Stimulated activated CD8-positive, alpha-beta memory T cell treated with anti-CD3 and anti-CD28 coated beads, Interleukin-4, amount 100 ng/mL, for 24 hours (primary cell): Measurements from ENCODE around the gene SARNP.

Experiments
- DNase-seq: peaks from one replicate; pipeline ENCODE4 v3.0.0-alpha.2; 2020; ENCODE audit warnings: low read depth

Gene SARNP

DNA sequence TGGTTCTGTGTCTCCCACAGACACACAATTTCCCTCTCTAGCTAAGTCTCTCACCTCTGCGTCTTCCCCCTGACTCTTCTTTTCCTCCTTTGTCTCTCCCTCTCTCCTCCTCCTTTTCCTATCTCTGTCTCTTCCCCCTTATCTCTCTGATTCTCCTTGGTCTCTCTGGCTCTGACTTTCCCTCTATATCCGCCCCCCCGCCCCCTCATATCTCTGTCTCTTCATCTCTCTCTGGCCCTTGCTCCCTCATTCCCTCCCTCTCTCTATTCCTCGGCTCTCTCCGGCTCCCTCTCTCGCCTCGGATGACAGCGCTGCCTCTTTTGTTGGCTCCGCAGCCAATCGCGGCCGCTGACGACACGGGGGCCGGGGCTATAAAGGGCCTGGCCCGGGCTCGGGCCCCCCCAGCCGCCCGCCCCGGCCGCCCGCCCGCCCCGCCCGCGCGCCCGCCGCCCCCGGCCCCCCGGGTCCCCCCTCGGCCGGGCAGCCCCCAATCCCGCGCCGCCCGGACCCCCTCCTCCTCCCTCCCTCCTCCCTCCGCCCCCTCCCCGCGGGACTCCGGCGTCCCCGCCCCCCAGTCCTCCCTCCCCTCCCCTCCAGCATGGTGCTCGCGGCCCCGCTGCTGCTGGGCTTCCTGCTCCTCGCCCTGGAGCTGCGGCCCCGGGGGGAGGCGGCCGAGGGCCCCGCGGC is 74.7 kb downstream of the SARNP start, which contains the start of gene GDF11:
TSS of gene GDF11 (plus strand) at position 404 of the 687 bp plus-strand sequence. CDS start at position 599, 195 bp downstream.
- DNase-seq, result peak; percentile 62

DNA sequence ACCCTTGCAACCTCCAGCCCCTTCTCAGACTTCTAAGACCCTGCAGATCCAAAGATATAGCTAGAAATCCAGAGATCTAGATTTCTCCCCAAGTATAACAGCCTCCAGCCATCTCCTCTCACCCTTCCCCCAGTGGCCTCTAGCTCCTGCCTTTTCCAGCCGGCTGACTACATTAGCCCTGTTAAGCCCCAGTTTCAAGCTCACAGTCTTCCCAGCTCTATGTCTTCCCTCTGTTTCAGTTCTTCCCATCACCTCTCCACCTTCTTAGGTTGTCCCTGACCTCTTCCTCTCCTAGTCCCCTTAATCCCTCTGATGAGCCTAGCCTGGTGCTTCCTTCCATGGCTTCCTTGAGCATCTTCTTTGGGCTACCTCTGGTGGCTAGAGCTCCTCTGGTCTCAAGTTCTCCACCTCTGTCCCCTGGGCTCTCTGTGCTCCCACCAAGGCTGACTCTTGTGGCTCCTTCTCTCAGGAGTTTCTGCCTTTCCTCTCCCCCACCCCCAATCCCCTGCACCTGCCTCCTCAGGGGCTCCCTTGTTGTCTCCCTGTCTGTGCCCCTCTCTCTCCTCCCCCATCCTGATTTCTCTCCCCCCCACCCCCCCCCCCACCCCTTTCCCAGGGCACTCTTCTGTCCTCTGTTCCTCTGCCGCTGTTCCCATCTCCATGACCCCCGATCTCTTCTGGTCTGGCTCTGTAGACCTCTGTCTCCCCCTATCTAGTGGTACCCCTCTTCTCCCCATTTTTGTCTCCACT is 75.4 kb downstream of the SARNP start:
- no peak for DNase-seq

DNA sequence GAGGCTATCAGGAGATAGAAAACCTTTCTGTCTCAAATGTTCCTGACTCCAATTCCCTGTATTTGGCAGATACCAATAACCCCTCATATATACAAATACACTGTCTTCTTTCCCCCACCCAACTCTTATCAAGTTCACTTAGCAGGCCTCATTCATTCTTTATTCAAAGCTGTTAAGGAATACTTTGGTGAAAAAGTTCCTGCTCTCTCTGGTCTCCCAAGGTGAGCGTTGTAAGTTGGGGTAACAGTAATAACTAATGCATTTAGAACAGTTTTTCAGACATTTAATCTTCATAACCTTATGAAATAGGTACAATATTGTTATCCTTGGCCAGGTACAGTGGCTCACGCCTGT is 78.5 kb downstream of the SARNP start:
- no peak for DNase-seq

DNA sequence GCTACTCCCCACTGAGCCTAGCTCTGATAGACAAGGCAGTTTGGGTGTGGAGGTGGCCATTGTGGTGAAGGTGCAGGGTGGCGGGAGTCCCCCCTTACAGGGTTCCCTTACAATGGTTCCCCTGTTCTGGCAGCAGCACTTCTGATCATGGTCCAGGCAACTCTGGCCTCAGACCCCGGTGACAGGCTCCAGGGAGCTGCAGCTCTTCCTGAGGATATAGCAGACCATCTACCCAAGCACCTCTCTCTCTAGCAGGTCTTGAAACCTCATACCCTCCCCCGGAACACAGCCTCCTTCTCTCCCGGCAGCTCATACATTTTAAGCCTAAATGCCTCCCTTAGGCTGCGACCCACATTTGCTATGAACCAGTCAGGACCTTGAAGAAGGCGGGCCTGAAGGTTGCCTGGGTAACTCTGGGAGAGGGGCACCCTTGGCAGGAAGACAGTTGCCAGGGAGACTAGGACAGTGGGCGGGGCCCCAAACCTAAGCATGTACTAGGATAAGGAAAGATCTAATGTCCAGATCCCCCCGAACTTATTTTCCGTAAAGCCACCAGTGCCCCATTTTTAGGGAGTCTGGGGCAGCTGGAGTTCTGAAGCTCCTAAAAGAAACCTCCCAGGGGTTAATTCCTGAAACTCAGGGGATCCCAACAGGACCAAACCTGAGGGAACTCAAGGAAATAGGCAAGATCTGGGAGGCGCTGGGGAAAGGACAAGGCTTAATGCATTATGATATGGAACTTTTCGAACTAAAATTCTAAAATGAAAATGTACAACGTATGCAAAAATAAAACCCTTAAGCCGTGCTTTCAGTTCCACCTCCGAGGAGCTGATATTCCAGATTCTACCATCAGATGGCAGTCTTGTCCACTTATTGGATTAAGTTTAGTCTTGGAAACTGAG is 79.2 kb downstream of the SARNP start:
- DNase-seq, result peak; percentile 67

DNA sequence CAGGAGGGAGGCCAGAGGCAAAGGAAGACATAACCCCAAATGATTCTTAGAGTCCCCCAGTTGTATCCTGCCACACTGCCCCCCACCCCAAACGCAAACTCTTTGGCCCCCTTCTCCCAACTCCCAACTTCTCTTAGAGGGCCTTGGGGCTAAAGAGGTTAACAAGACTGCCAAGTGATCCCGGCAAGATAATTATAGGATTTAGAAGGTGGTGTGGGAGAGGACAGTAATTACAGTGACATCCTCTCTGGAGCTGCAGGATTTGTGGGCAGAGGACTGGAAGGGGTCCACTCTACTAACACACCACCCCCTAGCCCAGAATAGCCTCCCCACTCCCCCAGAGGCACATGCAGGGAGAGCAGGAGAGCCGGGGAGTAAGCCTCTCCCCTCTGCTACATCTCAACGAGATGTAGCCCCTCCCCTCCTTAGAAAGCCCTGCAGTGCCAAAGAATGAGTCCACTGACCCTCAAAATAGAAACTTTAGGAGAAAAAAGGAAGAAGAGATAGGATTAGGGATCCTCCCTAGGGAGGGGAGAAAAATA is 79.9 kb downstream of the SARNP start:
- DNase-seq, result no peak

DNA sequence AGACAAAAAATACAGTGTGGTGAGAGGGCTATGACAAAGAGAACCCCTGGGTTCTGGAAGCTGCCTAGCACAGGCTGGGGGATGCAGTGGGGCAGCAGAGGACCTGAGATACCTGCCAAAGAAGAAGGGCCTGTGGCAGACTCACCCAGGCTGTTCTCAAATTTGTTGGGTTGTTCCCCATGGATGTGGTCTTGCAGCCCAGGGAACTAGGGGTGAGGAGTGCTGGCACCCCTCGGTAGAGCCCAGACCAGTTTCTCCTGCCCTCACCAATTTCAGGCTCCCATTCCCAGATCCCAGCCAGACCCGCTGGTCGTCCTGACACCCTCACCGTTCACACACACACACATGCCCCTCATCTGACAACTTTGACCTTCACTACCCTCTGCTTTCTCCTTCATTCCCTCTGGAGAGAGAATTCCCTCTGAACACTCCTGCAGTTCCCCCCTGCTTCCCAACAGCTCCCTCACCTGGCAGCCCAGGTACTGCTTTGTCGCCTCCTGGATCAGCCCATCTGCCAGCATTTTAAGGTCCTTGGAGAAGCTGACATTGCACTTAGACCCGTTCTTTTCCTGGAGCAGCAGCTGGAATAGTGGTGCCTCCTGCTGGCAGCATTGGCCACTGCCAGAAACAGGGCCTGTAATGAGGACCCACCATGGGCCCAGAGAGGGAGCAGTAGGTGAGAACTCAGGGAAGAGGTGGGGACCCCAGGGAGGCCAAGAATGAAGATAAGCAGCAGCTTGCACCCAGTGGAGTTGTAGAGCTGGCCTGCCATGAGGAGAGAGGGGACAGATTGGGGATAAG is 80.5 kb downstream of the SARNP start:
- DNase-seq, result no peak

DNA sequence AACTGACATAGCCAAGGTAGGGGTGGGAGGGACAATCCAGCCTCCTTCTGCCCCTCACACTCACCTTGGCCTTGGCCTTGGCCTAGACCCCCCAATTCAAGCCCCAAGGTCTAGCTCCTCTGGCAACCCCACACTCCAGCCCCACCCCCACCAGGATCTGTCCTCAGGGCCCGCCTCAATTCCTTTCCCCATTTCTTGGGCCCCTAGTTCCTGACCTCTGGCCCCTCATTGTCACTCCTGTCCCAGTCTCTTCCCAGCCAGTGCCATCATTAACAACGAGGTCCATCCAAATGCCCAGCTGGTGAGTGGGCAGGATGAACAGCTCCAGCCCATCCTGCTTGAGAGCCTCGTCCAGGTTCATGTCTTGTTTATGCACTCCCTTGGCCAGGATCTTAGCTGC is 81.4 kb downstream of the SARNP start:
- no peak for DNase-seq

DNA sequence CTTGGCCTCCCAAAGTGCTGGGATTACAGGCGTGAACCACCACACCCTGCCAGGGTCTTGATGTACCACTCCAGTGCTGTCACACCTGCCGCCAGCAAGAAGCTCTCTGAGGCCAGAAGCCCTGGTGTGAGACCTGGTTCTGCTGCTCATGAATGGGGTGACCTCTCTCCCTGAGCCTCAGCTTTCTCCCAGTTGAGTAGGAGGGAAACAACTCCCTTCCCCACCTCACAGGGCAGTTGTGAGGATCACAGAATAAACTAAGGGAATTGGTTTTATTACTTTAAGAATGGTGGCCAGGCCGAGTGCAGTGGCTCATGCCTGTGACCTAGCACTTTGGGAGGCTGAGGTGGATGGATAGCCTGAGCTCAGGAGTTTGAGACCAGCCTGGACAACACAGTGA is 82.9 kb downstream of the SARNP start:
- no peak for DNase-seq

DNA sequence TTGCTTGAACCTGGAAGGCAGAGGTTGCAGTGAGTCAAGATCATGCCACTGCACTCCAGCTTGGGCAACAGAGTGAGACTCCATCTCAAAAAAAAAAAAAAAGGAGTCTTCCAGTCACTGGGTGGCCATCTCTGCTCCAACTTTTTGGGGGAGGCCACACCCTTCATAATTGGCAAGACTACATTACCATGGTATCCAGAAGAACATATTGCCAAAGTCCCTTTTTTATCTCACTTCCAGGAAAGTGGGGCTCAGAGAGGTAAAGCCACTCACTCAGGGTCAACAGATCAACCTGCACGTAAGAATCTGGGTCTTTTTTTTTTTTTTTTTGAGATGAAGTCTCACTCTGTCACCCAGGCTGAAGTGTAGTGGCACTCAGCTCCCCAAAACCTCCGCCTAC is 83.7 kb downstream of the SARNP start:
- no peak for DNase-seq

DNA sequence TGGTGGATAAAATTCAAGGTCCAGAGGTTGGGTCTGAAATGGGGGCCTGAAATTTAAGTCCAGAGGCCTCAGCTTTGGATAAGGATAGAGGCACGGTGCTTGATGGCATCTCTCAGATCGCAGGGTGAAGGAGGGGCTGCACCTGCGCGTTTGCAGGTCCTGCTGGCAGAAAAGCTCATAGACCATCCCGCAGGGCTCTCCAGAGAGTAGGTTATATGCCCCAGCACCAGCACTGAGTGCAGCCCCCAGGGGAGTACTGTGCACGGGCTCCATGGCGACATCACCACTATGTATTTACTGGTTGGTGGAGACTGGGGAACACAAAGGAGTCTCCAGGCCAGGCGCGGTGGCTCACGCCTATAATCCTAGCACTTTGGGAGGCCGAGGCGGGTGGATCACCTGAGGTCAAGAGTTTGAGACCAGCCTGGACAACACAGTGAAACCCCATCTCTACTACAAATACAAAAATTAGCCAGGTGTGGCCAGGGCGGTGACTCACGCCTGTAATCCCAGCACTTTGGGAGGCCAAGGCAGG is 84.4 kb downstream of the SARNP start:
- DNase-seq, result no peak

DNA sequence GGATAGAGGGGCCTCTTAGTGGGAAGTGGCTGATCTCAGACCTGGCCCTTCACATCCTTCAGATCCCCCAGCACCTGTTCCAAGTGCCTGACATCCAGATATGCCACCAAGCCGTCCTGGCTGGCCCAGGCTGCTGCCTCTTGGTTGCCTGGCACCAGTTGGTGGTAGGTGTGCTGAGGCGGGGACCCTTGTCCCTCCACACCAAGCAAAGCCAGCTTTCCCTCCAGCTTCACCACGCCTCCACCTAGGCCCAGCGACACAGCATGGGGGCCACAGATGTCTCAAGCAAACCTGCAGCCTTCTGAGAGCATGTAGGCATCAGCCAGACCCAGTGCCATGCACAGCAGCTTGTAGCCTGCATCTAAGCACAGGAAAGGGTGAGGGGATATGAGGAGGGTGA is 85.2 kb downstream of the SARNP start:
- no peak for DNase-seq

DNA sequence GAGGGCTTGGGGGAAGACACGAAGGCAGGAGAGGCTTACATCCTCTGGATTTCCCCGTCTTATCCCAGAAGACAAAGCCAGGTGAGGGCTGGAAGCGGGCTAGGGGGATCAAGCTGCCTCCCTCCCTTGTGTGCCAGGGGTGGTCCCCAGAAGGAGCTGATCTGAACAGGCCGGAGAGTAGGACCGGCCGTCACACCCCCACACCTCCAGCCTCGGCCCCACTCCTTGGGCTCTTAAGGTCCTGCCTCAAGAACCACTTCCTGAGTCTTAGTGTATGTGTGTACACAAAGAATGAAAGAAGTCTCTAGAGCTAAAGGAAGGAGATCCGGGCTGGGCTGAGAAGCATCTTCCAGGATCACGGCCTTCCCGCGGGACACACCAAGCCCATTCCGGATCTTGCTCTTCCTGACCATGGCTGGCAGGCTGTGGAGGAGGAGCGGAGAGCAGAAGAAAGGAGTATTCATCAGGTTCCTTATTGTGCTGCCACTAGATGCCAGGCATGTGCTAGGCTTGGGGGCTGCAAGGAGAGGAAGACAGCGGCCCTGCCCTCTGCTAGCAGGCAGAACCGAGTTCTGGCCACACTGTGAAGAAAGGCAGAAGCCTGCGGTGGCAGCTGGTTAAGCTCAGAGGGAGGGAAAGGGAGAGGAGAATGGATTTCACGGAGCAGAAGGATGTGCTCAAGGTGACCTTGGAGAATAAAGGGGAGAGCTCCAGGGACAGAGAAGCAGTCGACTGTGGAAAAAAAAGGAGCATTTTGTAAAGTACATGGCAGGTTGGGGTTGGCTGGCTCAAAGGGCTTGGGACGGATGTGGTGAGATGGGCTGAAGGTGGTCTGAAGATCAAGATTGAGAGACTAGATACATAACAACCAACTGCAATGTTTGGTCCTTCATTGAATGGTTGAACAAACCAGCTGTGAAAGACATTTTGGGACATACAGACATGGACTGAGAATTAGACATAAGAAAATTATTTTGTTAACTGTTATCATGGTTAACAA is 87.4 kb downstream of the SARNP start:
- DNase-seq, result no peak

DNA sequence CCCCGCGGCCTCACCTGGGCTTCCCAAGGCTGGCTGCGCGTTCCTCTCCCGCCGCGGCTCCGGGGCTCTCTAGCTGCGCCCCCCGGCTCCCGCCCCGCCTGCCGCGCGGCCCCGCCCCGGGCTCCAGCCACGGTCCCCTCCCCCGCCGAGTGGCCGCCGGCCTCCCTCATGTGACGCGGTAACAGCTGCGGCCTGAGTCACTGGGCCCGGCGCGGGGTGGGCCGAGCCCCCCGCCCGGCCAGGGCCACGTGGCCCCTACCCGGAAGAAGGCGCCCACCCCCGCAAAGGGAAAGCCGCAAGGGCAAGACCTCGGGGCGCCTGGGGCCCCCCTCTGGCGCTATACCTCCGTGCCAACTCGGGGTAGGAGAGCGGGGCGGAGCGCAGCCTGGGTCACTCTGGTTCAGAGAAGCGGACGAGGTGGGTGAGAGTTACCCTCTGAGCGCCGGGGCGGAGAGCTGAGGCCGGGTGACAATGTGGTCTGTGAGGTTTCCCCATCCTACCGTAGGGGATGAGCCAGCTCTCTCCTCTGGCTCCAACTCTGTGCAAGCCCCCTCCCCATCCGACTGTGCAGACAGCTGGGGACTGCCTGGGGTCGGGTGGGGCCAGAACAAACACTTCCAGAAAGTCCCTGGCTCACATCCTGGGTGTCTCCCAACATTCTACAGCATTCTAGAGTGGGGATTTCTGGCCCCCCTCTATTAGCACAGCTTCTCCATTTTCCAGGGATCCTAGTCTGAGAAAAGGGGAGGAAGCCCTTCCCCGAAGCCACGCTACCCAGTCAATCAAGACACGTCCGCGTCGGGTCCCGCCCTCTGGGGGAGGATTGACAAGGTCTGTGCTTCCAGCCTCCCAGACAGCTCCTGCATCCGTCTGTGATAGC is 88.3 kb downstream of the SARNP start, which contains the start of gene CD63:
TSS of gene CD63 (minus strand) at position 71 of the 880 bp plus-strand sequence. CDS start 668 bp downstream, outside the sequence.
- peak; percentile 74 for DNase-seq

DNA sequence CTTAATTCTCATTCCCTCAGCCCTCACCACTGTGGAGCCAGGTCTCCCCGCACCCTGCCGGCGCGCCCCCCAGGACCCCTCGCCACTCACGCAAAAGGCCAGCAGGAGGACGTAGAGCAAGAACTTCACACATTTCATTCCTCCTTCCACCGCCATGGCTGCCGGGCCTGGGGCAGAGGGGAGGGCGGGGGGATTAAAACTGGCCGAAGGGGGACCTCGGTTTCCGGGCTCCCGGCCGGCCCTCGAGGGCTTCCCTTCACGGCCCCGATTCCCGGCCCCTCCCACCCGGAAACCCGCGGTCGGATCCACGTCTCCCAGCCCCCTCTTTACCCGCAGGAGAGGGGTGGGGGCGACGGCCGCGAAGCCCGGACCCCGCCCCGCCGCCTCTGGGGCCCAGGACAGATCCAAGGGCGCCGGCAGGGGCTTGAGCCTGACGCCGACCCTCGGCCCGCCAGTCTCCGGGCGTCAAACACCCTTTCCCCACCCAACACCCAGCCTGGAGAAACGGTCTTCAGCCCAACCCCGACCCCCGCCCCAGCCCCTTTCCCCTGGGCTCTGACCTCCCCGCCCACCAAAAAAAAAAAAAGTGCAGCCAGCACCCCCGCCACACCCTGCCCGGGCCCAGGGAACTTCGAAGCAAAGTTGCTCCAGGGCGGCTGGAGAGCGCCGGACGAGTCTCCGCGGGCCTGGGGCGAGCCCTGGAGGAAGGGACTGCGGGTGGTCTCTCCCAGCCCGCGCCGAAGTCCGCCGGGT is 89.2 kb downstream of the SARNP start:
- DNase-seq, result no peak

DNA sequence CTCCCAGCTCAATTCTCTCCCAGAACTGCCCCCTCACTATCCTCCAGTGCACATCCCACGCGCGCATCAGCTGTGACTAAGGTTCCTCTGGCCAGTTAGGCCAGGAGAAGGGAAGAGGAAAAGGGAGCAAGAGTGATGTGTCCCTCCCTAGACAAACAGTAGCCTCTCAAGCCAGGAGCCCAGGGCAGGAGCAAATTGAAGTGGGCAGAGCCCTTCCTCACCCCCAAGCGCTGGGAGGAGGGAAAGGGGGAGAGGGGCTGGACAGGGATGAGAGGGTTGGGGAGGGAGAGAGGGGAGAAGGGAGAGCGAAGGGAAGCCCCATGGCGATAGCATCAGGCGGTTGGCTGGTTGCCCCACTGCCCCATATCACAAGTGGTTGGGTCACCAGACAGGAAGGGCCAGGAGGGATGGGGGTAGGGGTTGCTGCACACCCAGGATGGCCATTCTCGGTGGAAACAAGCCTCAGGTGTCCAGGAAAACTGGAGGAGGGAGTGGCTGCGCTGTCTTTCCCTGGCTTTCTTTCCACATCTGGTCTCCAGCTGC is 89.8 kb downstream of the SARNP start:
- DNase-seq, result no peak

DNA sequence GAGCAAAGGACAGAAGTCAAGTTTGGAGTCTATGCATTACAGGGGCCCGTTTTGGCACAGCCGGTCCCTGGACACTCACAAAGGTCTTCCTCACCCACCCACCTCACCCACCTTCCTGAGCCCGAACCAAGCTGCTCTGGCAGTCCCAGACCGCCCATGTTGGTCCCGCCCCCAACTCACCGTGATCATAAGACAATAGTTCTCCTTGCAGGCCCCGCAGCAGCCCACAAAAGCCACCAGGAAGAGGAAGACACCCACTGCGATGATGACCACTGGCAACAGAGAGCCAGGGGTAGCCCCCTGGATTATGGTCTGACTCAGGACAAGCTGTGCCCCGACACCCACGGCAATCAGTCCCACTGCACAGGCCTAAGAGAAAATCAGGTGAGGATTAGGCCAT is 90.6 kb downstream of the SARNP start:
- no peak for DNase-seq

DNA sequence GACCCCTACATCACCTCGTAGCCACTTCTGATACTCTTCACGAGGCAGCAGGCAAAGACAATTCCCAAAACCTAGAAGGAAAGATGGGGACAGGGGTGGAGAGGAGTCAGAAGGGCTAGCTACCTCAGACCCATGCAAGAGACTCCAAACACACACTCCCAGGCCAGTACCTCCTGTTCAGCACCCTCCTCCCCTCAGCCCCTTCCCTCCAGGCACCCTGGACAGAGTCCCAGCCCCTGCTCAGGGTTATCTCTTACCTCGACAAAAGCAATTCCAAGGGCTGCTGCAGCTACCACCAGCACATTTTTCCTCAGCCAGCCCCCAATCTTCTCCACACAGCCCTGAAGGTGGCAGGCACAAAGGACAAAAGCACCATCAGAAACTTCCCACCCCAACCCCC is 92.0 kb downstream of the SARNP start:
- no peak for DNase-seq

DNA sequence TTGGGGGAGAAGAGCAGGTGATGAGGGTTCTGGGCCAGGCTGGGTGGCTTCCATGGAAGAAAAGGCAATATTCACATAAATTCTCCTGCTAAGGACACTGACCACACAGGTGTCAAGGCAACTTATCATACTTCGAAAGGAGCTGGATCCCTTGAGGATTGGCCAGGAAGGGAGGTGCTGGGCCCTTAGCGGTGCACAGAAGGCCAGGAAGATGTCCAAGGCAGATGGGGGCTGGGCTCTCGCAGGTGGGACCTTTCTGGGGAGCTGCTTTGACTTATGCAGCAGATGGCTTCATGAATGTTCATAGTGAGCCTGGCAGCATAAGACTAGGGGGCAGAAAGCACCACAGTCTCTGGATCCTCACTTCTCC is 92.6 kb downstream of the SARNP start:
- DNase-seq, result no peak
